ENCODE data around the gene TMCC3. TPM values are rescaled to one million over a fixed set of nuclear protein-coding genes. Genes with fewer than 3 reads are reported as not detected.
"Not testable (repeated sequence)": the region's sequence is repeated elsewhere in the genome, so short reads cannot be mapped to it uniquely, and the experiment has no call there.

TMCC3 gene
- total RNA-seq, 1 experiment from 2014 or later = 4.0 TPM

- CTCF ChIA-PET = no interaction called here
Observed at GRCh38 chr12:94694732-94695131, 44.4 kb upstream of the TMCC3 start.

GRCh38 chr12:94692826-94693225, 42.5 kb upstream of the TMCC3 start:
- DNase-seq; H3K27ac Mint-ChIP-seq (ENCODE audit: unreplicated experiment); CTCF ChIA-PET; H3K36me3 Mint-ChIP-seq (ENCODE audit: insufficient read depth, unreplicated experiment); H3K4me1 Mint-ChIP-seq (ENCODE audit: low read depth, unreplicated experiment); intact Hi-C loops (cut with micrococcal nuclease; ENCODE audit: unreplicated experiment); H3K4me3 Mint-ChIP-seq (ENCODE audit: low read depth, unreplicated experiment); BruUV-seq (replicated peaks); H3K9me3 Mint-ChIP-seq (ENCODE audit: low read depth, unreplicated experiment); H3K27me3 Mint-ChIP-seq (ENCODE audit: unreplicated experiment): not testable (repeated sequence)

More at GRCh38 chr12:94694732-94695131, 44.4 kb upstream of the TMCC3 start:
- DNase-seq = no peak
- no TSS peak for BruUV-seq (replicated peaks)
- intact Hi-C loops (cut with micrococcal nuclease; ENCODE audit: unreplicated experiment) = no loop called here
- peaks cover 6% of the 10 kb centered on the region for H3K4me1 Mint-ChIP-seq (ENCODE audit: low read depth, unreplicated experiment)
- no peak overlapping the region for H3K4me3 Mint-ChIP-seq (ENCODE audit: low read depth, unreplicated experiment)
- H3K9me3 Mint-ChIP-seq (ENCODE audit: low read depth, unreplicated experiment) = peaks cover 3% of the 10 kb centered on the region
- no peaks in the 10 kb centered on the region for H3K36me3 Mint-ChIP-seq (ENCODE audit: insufficient read depth, unreplicated experiment)
- TF ChIP-seq, protein P1, sequence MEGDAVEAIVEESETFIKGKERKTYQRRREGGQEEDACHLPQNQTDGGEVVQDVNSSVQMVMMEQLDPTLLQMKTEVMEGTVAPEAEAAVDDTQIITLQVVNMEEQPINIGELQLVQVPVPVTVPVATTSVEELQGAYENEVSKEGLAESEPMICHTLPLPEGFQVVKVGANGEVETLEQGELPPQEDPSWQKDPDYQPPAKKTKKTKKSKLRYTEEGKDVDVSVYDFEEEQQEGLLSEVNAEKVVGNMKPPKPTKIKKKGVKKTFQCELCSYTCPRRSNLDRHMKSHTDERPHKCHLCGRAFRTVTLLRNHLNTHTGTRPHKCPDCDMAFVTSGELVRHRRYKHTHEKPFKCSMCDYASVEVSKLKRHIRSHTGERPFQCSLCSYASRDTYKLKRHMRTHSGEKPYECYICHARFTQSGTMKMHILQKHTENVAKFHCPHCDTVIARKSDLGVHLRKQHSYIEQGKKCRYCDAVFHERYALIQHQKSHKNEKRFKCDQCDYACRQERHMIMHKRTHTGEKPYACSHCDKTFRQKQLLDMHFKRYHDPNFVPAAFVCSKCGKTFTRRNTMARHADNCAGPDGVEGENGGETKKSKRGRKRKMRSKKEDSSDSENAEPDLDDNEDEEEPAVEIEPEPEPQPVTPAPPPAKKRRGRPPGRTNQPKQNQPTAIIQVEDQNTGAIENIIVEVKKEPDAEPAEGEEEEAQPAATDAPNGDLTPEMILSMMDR (IDR thresholded peaks at IDR 0.05; ENCODE audit: unreplicated experiment) = no peak
- no peak overlapping the region for H3K27ac Mint-ChIP-seq (ENCODE audit: unreplicated experiment)
- H3K27me3 Mint-ChIP-seq (ENCODE audit: unreplicated experiment) = no peaks in the 10 kb centered on the region

- Mint-ChIP-seq H3K4me1 (ENCODE audit: low read depth, unreplicated experiment) (peaks cover 7% of the 10 kb centered on the region), H3K4me3 (ENCODE audit: low read depth, unreplicated experiment) (no peak overlapping the region), H3K9me3 (ENCODE audit: low read depth, unreplicated experiment) (no peaks in the 10 kb centered on the region), H3K36me3 (ENCODE audit: insufficient read depth, unreplicated experiment) (no peaks in the 10 kb centered on the region), H3K27ac (ENCODE audit: unreplicated experiment) (no peak overlapping the region), H3K27me3 (ENCODE audit: unreplicated experiment) (no peaks in the 10 kb centered on the region)
- intact Hi-C loops (cut with micrococcal nuclease; ENCODE audit: unreplicated experiment) = no loop called here
- TF ChIP-seq, protein P1 (IDR thresholded peaks at IDR 0.05; ENCODE audit: unreplicated experiment) = no peak
- CTCF ChIA-PET = no interaction called here
- no peak for DNase-seq
- no TSS peak for BruUV-seq (replicated peaks)
Observed at GRCh38 chr12:94690198-94690771, 39.9 kb upstream of the TMCC3 start.

- no peak overlapping the region for H3K4me3 Mint-ChIP-seq (ENCODE audit: low read depth, unreplicated experiment)
- CTCF ChIA-PET = no interaction called here
- no TSS peak for BruUV-seq (replicated peaks)
- TF ChIP-seq, protein P1 (IDR thresholded peaks at IDR 0.05; ENCODE audit: unreplicated experiment) = no peak
- H3K27me3 Mint-ChIP-seq (ENCODE audit: unreplicated experiment) = no peaks in the 10 kb centered on the region
- H3K27ac Mint-ChIP-seq (ENCODE audit: unreplicated experiment) = no peak overlapping the region
- no peak for DNase-seq
- H3K4me1 Mint-ChIP-seq (ENCODE audit: low read depth, unreplicated experiment) = peaks cover 7% of the 10 kb centered on the region
- H3K36me3 Mint-ChIP-seq (ENCODE audit: insufficient read depth, unreplicated experiment) = no peaks in the 10 kb centered on the region
- intact Hi-C loops (cut with micrococcal nuclease; ENCODE audit: unreplicated experiment) = no loop called here
- H3K9me3 Mint-ChIP-seq (ENCODE audit: low read depth, unreplicated experiment) = no peaks in the 10 kb centered on the region
Observed at GRCh38 chr12:94689646-94690036, 39.3 kb upstream of the TMCC3 start.

DNA sequence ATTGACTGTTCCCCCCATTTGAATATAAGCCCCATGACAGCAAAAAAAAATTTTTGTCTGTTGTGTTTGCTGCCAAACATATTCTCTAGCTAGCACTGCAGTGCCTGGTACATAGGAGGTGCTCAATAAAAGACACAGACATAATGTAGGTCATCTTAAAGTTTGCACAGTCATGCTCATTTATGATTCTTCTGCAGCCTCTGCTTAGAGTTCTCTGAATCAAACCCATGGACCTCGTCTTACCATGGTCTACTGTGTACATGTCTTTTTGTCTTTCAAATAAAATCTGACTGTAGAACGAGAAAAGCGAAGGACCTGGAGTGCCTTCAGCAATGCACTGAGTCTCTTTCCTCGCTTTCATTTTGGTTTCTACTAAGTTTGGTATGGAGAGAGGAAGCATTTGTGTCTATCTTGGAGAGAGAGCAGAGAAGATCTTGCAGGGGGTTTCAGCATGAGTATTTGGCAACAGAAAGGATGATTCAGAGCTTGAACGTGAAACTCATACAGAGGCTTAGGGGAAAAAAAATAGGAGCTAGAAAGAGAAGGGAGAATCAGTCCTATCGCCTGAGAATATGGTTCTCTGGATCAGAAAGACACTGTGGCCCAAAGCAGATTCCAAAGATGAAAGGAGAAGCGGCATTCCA, 38.8 kb upstream of the TMCC3 start:
- intact Hi-C loops (cut with micrococcal nuclease; ENCODE audit: unreplicated experiment) = no loop called here
- Mint-ChIP-seq H3K4me1 (ENCODE audit: low read depth, unreplicated experiment) (peaks cover 7% of the 10 kb centered on the region), H3K4me3 (ENCODE audit: low read depth, unreplicated experiment) (no peak overlapping the region), H3K36me3 (ENCODE audit: insufficient read depth, unreplicated experiment) (no peaks in the 10 kb centered on the region), H3K27ac (ENCODE audit: unreplicated experiment) (no peak overlapping the region), H3K27me3 (ENCODE audit: unreplicated experiment) (no peaks in the 10 kb centered on the region), H3K9me3 (ENCODE audit: low read depth, unreplicated experiment) (no peaks in the 10 kb centered on the region)
- DNase-seq = no peak
- BruUV-seq (replicated peaks) = no TSS peak
- CTCF ChIA-PET = no interaction called here
- TF ChIP-seq, protein P1 (IDR thresholded peaks at IDR 0.05; ENCODE audit: unreplicated experiment) = no peak
